C4-2B (cell line): Measurements from ENCODE around the gene NBPF1.

Experiments
- ZFX ChIP-seq: fragments of 450-650 bp; IDR thresholded peaks from 2 replicates; pipeline ENCODE4 v1.6.1; 2017
- TF ChIP-seq, protein P1 (sequence below): fragments of 450-650 bp; conservative IDR thresholded peaks from 2 replicates; pipeline ENCODE4 v1.5.1; 2017; ENCODE audit warnings: mild to moderate bottlenecking

DNA sequence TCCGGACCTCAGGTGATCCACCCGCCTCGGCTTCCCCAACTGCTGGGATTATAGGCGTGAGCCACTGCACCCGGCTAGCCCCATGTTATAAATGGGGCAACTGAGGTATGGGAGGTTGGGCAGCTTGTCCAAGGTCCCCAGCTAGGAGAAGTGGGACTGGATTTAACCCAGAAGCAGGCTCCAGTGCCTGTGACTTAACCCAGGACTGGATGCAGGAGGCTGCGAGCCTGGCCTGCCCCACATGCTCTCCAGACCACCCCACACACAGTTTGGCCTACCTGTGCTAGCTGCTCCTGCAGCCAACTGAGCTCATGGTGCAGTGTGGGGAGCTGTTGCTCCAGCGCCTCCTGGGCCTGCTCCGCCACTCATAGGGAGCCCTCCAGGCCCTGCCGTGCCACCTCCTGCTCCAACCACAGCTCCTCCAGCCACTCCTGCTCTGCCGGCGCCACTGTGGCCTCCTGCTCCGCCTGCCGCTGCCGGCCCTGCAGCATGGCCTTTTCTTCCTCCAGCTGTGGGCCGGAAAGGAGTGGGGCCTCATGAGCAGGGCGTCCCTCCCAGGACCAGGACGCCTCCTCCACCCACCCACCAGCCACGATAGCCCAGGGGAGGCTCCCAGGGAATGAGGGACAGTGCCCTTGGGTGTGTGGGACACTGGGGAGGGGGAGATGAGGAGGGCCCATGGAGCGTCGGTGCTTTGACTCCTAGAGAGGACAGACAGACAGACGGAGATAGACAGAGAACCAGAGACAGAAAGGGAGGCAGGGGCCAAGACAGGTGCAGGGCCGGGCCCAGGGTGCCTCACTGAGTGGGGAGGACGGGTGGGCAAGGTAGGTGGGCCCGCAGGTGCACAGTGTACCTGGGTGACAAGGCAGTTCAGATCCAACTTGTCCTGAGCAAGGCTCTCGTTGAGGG is 12.4 kb upstream of the NBPF1 start:
- TF ChIP-seq, protein P1, sequence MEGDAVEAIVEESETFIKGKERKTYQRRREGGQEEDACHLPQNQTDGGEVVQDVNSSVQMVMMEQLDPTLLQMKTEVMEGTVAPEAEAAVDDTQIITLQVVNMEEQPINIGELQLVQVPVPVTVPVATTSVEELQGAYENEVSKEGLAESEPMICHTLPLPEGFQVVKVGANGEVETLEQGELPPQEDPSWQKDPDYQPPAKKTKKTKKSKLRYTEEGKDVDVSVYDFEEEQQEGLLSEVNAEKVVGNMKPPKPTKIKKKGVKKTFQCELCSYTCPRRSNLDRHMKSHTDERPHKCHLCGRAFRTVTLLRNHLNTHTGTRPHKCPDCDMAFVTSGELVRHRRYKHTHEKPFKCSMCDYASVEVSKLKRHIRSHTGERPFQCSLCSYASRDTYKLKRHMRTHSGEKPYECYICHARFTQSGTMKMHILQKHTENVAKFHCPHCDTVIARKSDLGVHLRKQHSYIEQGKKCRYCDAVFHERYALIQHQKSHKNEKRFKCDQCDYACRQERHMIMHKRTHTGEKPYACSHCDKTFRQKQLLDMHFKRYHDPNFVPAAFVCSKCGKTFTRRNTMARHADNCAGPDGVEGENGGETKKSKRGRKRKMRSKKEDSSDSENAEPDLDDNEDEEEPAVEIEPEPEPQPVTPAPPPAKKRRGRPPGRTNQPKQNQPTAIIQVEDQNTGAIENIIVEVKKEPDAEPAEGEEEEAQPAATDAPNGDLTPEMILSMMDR = no peak
- no peak for TF ChIP-seq ZFX
